NCI-H2227 treated with DMSO at 0.1 percent for 48 hours (cell line): ENCODE measurements around the gene SNX24.
"Not testable (repeated sequence)": the region's sequence is repeated elsewhere in the genome, so short reads cannot be mapped to it uniquely, and the experiment has no call there.

Experiments used
- DNase-seq: peaks from one replicate; lab custom pipeline; 2025; lab: John Stamatoyannopoulos, UW

SNX24 gene

DNA sequence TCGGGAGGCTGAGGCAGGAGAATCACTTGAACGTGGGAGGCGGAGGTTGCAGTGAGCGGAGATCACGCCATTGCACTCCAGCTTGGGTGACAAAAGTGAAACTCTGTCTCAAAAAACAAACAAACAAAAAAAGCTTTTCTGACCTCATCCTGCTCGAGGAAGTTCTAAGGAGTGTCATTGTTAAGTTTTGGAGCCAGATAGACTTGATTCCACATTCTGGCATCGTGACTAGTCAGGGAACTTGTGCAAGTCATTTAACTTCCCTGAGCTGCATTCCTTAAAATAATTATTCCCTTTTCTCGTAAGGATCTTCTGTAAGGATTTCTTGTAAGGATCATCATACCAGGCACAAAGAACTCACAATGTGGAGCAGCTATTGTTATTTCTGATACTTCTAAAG lies 26.2 kb downstream of the SNX24 start:
- DNase-seq: no peak

DNA sequence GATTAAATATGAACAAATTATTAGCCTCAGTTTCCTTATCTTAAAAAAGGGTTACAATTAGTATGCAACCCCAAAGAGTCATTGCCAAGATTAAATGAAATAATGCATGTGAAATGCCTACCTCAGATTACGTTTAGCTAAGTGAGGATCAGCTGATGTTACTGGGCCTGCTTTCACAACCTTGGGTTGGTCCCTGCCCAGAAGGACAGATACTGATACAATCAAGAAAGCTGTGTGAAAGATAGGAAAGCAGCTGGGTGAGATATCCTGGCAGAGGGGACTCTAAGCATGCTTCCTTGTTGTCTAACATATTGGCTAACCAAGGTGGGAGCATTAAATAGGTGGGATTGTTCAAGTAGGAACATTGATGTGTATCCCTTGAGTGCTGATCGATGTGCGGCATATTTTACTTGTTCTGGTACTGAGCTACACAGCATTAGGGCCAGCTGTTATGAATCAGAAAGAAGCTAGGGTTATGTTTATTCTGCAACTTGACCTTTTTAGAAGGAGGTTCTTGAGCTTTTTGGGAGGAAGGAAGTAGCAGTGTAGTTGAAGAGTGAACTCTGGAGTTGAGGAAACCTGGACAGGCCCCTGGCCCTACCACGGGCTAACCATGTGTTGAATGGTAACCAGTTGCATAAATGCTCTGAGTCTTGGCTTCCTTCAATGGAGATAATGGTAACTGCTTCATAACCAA lies 28.9 kb downstream of the SNX24 start:
- no peak for DNase-seq

DNA sequence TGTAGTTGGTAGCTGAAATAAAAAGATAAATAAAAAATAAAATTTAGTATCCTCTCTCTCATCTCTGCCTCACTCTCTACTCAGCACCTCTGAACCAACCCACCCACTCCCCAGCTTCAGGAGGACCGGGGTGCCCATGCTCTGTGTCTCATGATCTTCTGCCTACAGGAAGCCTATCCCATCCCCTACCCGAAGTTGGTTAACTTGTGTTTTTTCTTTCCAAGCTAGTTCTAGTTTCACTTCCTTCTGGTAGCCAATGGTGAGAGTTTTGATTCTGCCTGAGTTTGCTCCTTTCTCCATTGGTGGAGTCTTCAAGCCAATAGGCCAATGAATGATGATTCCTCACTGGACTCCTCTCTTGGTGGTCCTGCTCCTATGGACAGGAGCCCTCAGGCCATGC lies 32.1 kb downstream of the SNX24 start:
- DNase-seq: no peak

DNA sequence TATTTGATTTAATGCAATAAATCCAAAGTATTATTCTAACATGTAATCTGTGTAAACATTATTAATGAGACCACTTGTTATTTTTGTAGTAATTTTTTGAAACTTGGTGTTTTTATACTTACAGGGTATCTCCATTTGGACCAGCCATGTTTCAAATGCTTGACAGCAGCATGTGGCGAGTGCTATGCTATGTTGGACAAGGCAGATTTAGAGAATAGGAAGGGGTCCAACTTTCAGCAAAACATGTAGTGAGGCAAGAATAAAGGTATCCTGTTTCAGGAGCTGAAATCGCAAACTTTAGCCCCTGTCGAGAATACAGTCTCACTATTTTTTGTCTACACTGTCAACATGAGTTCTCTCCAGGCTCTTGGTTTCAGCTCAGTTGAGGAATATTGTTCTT lies 33.7 kb downstream of the SNX24 start:
- no peak for DNase-seq

DNA sequence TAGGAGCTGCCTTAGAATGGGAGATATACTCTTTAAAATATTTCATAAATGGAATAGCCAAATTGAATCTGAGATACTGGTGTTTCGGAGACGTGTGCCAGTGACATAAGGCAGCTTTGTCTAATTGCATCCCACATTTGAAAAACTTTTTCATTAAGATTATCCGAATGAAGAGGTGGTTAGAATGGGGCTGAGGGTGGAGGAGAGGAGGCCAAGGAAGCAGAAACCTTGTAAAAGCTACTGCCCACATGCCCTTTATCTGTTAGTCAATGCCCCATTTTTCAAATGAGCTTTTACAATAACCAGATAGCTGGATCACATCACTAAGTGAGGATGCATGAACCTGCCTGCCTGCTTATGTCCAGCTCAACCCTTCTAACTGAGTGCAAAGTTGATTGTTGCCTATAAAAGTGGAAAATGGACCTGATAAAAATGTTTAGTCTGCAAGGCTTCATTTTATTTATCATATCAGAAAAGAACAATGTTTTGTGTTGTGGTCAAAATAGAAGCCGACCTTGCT lies 34.8 kb downstream of the SNX24 start:
- DNase-seq: no peak

DNA sequence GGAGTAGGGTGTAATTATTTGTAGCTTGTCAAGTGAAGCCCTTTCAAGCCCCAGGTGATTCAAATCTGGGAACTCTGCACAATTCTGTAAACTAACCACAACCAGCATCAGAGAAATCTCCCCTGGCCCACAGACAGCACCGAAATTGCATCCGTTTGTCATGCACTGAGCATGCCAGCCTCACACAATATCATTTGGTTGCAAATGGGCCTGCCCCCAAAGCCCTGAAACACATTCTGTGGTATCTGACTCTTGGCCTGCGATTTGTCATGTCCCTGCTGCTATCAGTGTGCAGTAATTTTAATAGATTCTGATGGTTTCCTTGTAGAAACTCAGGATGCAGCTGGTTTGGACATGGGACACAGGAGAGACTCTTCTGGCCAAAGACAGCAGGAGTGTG lies 35.3 kb downstream of the SNX24 start:
- DNase-seq: peak; percentile 30

DNA sequence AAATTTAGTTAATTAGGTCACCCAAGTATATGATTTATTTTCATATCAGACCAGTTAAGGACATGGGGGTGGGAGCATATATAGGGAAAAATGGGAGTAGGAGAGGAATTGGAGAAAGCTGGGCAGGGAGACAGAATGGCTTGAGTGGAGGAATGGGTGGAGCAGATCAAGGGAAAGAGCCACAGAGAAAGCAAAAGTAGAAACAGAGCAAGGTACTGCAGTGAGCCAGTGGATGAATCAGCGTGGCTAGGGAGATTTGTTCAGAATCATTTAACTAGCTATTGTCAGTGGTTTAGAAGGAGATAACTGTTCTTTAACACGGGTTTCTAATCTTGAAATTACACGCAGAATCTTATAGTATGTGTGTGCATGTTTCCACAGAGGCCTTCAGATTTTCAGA lies 37.4 kb downstream of the SNX24 start:
- no peak for DNase-seq

DNA sequence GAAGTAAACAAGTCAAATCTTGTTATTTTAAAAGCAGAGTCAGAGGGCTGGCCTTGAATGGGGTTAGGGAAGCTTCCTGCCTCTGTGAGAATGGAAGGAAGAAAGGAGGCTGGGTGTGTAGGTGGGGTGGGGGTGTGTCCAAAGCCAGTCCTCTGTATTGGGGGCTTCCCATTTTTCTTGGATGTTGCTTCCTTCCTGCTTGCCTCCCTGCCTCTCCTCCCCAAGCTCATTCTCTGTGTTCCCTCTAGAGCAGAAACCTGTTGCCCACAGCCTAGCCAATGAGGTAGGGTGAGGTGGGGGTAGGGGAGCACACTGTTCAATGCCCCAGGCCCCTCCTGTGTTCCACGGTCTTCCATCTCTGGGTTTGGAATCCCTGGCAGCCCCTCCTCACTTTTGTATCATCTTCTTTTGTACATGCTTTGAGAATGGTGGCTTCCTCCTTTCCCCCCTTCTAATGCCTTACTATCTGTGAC lies 39.7 kb downstream of the SNX24 start:
- no peak for DNase-seq

DNA sequence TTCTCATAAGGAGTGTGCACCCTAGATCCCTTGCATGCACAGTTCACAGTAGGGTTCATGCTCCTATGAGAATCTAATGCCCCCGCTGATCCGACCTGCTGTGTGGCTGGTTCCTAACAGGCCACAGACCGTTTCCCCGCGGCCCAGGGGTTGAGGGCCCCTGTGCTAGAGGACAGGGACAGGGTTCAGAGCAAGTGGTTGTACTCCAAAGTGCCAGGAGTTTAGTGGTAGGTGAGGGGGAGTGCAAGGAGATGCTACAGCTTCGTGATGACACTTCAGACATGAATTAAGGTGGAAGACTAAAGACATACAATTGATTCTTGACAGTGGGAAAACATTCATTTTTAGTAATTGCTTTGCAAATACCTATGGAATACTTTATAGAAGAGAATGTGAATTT lies 40.5 kb downstream of the SNX24 start:
- no peak for DNase-seq

DNA sequence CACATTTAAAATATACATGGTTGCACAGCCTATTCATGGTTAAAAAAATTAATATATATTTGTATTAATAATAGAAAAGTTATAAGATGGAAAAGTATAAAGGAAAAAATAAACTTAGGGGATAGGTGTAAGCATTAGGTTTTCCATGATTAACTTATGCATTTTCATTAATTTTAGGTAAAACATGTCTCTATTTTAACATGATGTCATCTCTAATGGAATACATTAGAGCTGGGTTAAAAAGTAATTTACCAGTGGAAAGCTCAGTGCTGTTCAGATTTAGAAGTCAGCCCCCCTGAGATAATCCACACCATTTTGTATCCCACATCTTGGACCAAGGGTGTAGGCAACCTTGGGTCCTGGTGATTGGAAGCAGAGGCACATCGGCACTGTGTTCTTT lies 49.7 kb downstream of the SNX24 start:
- no peak for DNase-seq

DNA sequence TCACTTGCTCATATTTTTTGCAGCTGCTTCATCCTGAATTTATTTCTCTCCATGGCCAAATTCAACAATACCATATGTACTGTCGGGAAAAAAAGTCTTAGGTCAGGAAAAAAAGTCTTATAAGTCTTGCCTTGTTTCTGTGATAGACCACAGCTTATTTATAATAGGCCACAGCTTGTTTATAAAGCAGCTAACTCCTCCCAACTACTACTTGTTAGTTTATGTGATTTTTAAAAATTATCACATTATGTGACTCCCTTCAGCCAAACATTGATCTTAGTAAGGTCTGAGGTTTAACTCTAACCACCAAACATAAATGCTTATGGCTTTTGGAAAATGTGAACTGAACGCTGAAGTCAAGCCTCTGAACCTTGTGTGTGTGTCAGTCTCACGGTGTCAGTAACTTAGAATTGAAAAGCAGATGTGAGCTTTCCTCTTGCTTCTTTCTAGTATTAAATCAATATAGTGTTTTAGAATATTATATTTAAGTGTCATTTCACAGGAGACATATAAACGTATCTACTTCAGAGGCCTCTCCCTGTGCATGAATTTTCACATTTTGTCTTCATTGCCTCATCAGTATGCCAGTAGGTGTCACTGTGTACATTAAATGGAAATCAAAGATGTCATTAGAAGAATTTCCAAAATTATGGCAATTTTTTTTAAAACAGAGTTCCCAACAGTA lies 51.3 kb downstream of the SNX24 start:
- DNase-seq: peak; percentile 6

DNA sequence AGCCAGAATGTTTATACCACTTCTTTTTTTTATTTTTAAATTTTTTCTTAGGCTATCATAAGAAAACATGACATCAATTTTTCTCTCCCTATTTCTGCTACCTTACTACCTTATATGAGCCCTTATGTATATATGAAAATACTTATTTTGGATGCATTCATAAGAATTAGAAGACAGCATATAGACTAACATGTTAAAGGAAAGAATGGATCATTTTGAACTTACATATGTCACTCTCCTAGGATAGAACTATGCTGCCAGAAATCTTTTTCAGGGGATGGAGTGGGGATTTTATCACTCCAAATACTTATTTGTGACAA lies 51.8 kb downstream of the SNX24 start:
- DNase-seq: no peak

DNA sequence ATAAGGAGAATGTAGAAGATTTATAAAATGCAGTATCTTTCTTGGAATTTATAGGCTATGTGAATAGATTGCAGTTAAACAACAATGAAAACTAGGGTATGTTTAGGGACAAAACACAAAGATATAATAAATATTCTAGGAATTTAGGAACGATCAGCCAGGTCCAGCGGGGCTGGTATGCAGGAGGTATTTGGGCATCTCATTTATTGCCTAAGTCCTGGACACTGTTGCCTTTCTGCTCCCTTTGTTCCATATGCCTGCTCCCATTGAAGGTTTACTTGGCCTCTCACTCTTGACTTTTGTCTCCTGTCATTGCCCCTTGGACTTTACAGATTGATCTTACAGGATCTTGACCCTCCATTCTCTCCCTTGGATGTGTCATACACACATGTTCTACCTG lies 55.9 kb downstream of the SNX24 start:
- DNase-seq: no peak

DNA sequence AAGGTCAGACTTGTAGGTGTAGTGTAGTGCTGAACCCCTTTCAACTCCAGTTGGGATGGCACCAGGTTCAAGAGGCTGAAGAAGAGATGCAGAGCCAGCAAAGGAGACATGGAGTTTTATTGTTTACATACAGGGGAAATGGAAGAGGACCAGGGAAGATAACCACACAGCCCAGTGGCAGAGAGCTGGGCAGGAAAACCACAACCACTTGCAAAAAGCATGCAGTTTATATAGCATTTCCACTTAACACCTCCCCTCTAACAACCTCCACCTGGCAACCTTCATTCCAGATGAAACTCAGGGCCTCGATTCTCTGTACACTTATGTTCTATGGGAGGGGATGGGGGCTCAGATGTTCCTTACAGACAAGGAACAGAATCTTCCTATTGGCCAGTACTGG lies 56.9 kb downstream of the SNX24 start:
- no peak for DNase-seq

DNA sequence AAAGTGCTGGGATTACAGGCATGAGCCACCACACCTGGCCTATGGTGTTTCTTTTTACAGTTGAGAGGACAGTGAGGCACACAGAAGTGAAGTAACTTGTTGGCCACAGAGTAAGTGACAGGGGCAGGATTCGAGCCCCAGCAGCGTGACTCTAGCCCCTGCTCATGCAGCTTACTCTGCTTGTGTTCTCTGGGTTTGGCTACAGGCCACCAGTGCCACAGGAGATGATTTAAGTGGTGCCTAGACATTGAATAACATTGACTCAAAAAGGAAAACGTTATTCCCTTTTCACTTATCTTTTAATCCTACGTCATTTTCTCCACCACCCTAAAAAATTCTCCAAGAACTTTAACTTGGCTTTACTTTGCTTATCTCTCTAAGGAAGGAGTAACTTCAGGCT lies 61.4 kb downstream of the SNX24 start:
- no peak for DNase-seq

DNA sequence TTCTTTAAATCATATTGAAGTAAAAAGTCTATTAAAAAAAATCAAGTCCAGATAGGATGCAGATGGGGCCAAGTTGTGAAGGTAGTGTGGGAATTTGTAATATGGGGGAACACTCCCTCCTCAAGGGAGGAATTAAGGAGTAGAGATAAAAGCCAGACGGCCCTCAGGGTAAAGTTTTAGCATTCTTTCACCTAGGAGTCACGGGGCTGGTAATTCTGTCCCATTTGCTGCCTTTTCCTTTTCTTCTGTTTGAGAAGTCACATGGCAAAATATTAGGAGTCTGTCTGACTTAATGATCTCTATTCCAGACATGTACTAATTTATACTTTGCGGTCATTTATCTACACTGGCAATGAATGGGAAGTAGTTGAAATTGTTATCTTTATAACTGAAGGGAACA lies 61.9 kb downstream of the SNX24 start:
- DNase-seq: no peak

DNA sequence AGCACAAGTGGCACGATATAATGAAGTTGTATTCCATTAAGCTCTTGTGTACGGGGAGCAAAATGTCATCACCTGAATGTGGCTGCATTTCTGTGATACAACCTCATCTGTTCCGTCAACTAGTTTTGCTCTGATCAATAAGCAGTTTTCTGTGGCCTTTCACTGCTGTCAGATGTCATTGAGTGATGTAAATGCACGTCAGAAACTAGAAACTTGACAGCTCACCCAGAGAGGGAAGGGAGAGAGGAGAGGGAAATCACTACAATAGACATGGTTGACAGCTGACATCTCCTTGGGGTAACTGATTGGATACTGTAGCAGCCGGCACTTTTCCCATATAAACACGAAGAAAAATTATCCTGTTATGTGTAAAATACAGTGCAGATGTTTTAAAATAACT lies 62.7 kb downstream of the SNX24 start:
- DNase-seq: no peak

DNA sequence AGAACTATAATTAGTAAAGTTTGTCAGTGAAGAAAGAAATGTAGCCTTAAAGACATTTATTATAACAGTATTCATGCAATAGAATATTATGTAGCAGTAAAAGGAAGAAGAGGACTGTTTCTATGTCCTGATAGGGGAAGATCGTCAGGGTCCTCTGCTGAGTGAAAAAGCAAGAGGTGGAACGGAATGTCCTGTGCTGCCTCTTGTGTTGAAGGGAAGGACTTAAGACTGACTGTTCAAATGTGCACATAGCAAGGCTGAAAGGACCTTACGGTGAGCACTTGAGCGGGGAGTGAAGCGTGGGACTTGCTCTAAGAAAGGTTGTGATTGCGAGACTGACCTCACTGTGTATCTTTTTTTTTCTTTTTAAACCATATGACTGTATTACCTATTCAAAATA lies 63.2 kb downstream of the SNX24 start:
- no peak for DNase-seq

DNA sequence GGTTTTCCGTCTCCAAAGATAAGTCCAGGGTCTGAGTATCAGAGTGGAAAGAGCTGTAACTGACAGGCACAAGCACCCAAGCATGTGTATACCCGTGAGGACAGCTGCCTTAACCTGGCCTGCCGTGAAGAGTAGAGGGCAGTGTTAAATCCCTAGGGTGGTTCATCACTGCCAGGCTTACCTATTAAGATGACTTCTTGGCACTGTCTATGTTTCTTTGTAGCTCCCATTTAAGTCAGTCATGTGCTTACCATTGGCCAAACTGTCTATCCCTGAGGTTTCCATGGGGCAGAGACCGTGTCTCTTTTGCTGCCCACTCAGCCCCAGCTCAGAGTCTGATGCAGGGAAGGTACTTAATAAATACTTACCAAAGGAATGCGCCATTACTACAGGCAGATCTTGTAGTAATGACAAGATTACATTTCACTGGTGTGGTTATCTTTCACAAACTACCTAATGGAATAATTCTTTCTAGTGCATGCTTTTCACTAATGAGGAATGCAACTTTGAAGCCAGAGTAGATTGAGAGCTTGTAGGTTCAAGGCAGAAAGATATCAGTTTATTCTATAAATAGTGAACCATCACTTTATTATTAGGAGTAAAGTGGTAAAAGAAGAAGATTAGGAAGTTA lies 64.2 kb downstream of the SNX24 start:
- no peak for DNase-seq

DNA sequence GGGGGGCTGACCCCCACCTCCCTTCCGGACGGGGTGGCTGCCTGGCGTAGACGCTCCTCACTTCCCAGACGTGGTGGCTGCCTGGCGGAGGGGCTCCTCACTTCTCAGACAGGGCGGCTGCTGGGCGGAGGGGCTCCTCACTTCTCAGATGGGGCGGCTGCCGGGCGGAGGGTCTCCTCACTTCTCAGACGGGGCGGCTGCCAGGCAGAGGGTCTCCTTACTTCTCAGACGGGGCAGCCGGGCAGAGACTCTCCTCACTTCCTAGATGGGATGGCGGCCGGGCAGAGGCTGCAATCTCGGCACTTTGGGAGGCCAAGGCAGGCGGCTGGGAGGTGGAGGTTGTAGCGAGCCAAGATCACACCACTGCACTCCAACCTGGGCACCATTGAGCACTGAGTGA lies 68.0 kb downstream of the SNX24 start:
- DNase-seq: not testable (repeated sequence)

DNA sequence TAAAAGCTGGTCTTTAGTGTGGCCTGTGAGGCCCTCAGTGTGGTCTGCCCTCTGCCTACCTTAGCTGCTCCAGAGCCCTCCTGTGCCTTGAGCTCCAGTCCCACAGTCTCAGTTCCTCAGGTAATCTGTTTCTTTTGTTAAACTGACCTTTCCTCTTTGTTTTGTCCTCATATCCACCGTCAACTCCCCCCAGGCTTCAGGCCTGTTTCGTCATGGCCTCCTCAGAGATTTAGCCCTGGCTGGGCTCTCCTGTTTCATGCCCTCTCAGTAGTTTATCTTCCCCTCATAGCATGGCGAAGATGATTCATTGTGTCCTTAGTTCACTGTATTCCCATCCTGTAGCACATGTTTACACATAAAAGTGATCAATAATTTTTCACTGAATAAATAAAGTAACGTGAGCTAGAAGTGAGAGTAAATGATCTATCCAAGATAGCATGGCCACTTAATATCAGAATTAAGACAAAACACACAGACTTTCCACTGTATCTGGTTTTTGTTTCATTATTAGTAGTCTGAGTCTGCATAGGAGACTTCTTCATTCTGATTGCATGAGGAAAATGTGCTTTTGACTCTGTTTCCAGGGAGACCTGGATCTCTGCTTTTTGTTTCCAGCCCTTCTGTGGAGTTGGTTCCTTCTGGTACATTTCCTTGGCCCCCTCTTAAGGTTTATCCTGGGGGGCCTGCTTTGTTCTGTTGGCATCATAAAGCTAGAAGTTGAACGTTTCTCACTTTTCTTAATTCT lies 70.5 kb downstream of the SNX24 start:
- DNase-seq: no peak

DNA sequence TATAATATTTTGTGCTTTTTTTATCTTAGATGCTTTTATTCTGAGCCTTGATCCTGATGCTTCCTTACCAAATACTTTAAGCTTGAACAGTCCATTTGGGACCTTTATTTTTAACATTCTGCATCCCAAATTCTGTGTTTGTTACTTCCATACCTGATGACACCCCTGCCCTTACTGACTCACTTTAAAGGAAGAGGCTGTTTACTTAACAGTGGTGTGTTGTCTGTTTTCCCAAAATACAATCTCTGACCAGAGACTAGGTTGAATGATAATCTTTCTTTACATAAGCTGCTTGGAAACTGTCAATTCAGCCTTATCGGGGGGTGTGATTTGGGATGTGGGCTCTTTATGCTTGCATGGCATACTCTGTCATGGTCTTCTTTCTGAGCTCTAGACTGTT lies 71.1 kb downstream of the SNX24 start:
- DNase-seq: no peak

DNA sequence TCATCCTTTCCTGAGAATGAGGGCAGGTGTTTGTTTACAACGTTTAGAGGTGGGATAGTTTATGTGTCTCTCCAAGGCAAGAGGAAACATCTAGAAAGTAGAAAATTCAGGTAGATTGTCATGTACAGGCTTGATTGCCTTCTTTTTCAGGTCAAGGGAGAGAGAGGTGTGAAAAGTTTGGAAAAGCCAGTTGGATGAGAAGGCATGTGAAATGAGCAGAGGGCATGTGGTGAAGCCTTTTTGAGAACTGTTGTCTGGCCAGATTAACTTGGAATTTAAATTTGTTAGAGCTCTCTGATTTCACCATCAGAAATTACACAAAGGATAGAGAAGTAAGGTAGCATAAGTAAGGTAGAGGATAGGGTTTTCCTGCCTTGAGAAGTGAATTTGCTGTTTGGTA lies 74.6 kb downstream of the SNX24 start:
- no peak for DNase-seq
